Middle frontal gyrus (tissue), 1 donor: ENCODE data around the gene MACROD2.

Experiments used
- DNase-seq: peaks from one replicate; pipeline ENCODE4 v3.0.0-alpha.2; 2015; ENCODE audit warnings: low spot score; ENCODE audit errors: extremely low spot score

The MACROD2 gene

GRCh38 chr20:15682690-15683089 lies 1687.4 kb downstream of the MACROD2 start:
- DNase-seq = no peak

- DNase-seq = no peak
Measured at GRCh38 chr20:15692570-15692969, 1697.3 kb downstream of the MACROD2 start.

GRCh38 chr20:15699431-15700146 lies 1704.3 kb downstream of the MACROD2 start:
- no peak for DNase-seq

GRCh38 chr20:15700147-15700765 lies 1704.9 kb downstream of the MACROD2 start:
- DNase-seq = no peak

DNA sequence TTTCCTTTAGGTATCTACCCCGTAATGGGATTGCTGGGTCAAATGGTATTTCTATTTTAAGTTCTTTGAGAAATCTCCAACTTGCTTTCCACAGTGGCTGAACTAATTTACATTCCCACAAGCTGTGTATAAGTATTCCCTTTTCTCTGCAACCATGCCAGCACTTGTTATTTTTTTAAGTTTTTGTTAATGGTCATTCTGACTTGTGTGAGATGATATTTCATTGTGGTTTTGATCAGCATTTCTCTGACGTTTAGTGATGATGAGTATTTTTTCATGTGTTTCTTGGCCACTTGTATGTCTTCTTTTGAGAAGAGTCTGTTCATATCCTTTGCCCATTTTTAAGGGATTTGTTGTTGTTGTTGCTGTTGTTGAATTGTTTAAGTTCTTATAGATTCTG lies 1706.8 kb downstream of the MACROD2 start:
- DNase-seq = no peak

DNA sequence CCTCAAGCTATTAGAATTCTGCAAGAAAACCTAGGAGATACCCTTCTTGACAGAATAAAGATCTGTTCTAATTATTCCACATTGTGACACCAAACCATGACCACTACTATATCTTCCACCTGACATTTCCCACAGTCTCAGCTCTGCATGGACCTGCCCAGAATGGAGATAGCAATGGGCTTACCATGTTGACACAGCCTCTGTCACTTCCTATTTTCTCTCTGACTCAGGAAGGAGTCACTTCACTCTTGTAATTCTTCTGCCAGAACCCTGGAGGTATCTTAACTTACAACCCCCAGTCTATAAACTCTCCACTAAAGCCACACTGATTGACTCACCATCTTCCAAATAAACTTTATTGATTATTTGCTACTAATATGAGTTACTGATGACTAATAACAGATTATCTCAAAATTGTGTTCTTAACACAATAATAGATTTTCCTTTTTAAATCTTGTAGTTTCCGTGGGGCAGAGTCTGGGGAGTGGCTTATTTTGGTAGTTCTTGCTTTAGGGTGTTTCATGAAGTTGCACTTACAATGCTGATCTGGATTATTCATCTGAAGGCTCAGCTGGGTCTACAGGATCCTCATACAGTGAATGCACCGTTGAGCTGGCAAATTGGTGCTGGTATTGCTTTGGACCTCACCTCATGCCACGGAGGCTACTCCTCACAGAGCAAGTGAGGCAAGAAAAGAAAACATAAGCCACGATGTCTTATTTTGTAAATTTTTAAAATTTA lies 1708.0 kb downstream of the MACROD2 start:
- DNase-seq = no peak

DNA sequence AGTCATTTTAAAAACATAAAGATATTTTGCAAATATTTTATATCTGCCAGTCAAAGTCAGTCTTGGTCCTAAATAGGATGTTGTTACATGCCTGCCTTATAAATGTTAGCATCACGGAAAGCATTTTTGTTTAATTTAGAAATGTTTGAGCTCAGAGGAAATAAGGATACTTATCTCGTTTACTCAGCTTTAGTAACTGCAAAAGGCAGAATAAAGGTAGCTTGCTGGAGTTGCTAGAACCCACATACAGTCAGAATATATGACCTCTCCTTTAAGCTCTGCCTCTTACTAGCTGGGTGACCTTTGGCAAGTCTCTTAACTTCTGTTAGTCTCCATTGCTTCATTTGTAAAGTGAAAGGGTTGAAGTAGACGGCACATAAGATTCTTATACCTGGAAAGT lies 1710.7 kb downstream of the MACROD2 start:
- no peak for DNase-seq

DNA sequence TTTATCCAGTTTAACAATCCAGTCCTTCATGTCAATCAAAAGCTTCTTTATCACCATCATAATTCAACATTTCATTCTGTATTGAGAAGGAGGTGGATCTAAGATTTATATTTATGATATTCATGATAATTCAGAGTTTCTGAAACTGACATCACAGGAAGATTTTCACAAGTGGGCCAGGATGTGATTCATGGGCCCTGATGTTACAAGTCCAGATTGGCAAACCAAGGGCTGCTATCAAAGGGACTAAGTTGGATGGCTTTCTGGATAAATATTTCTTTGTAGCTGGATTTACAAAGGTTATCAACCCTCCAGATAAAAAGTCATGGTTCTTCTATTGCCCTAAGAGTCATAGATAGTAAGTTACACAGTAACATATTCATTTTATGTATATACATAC lies 1711.4 kb downstream of the MACROD2 start:
- DNase-seq = no peak

DNA sequence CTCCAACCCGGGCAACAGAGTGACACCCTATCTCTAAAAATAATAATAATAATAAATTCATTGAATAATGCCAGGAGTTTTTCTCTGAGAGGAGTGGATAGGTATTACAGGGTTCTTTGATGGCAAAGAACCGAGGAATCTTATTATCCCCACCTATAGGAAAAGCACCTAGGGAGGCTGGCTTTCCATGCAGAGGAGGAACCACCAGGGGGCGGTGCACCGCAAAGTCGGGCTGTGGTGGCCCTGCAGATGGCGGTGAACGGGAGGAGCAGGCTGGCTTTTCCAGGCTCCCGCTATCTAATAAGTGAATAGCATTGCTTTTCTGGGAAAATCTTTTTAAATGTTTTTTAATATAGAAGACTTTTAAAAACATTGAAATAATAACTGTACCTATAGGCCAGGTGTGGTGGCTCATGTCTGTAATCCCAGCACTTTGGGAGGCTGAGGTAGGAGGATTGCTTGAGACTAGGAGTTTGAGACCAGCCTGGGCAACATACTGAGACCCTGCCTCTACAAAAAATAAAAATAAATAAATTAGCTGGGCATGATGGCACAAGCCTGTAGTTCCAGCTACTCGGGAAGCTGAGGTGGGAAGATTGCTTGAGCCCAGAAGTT lies 1713.8 kb downstream of the MACROD2 start:
- DNase-seq = no peak

DNA sequence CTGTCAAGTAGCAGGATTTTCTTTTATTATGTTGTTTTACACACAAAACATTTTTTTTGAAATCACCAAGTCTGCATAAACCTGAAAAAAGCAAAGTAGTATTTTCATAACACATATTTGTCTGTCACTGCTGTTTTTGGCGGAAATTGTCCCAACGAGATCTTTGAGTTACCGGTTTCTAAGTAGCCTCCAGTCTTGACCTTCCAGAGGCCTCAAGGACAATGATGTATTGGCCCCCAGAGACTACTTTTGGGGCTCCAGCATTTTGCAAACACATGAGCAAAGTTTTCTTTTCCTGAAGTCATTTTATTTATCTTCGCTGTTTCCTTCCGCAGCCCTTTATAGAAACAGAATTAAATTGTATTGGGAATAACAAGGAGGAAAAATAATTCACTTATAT lies 1715.3 kb downstream of the MACROD2 start:
- no peak for DNase-seq

DNA sequence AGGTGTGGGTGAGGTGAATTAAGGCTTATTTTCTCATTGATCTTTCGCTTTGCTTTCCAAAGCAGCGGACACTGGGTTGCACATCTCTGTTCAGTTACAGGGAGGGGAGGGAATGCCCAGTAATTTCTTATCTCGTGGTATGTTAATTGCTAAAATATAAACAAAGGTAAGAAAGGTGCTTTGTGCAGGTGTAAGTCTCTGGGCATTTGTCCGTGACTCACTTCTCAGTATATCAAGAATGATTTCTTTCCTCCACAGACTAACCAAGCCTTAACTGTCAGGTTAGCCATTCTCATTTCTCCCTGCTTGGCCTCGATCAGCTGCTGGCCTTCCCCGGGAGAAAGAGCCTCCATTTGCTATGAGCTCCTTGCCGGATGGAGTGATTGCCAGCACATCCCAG lies 1715.9 kb downstream of the MACROD2 start:
- DNase-seq = no peak

DNA sequence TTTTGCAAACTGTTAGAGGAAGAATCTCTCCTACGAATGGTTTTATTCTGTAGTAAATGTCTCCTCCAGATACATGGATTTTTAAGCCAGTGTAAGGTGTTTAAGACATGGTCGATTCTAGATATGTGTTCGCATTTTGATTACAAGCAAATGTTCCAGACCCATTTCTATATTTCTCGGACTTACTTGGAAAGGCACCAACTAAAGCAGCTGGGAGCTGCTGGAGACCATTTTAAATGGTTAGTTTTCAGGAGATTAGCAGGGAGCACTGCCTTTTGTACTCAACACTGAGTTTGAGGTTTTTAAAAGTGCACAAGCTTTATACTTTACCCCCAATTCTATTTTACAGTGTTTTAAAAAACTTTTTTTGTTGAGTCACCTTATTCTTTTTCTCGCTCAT lies 1720.9 kb downstream of the MACROD2 start:
- DNase-seq = no peak

DNA sequence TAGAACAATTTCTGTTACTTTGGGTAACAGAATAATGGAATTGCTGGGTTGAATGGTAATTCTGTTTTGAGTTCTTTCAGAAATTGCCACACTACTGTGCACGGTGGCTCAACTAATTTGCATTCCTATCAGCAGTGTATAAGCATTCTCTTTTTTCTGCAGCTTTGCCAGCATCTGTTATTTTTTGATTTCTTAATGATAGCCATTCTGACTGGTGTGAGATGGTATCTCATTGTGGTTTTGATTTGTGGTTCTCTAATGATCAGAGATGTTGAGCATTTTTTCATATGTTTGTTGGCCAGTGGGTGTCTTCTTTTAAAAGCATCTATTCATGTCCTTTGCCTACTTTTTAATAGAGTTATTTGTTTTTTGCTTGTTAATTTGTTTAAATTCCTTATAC lies 1731.1 kb downstream of the MACROD2 start:
- DNase-seq = no peak

DNA sequence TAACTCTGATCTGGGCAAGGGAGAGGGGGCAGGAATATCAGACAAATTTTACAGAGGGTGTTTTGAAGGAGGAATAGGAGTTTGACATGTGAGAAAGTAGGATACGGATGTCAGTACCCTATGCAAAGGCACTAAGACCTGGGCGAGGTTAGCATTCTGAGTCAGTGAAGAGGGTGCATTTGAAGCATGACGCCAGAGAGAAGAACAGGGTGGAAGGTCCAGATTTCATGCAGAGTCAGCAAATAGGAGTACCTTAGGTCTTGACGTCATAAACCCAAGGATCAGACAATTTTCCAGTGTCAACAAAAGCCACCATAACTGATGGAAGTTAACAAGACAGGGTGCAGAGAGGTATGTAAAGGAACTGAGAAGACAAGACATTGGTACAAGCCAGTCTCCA lies 1738.7 kb downstream of the MACROD2 start:
- no peak for DNase-seq

GRCh38 chr20:15739035-15739434 lies 1743.7 kb downstream of the MACROD2 start:
- no peak for DNase-seq

- DNase-seq = no peak
Measured at GRCh38 chr20:15740046-15740775, 1744.9 kb downstream of the MACROD2 start.

DNA sequence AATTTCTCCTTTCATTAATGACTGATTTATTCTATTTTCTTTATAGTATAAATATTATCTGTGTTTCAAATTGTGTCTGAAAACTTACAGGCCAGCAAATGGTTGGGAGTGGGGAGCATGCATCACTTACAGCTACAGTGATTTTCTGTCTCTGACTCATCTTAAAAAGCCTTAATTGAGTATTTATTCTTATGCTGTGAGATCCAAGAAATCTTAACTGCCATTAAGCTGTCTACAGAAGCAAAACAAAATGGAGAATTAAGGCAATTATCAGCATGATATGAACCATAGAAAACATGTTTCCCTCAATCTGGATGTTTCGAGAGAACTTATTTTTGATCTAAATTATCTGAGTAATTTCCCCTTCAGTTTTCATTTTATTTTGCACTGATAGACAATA lies 1746.8 kb downstream of the MACROD2 start:
- DNase-seq = no peak

GRCh38 chr20:15742627-15743026 lies 1747.3 kb downstream of the MACROD2 start:
- no peak for DNase-seq

DNA sequence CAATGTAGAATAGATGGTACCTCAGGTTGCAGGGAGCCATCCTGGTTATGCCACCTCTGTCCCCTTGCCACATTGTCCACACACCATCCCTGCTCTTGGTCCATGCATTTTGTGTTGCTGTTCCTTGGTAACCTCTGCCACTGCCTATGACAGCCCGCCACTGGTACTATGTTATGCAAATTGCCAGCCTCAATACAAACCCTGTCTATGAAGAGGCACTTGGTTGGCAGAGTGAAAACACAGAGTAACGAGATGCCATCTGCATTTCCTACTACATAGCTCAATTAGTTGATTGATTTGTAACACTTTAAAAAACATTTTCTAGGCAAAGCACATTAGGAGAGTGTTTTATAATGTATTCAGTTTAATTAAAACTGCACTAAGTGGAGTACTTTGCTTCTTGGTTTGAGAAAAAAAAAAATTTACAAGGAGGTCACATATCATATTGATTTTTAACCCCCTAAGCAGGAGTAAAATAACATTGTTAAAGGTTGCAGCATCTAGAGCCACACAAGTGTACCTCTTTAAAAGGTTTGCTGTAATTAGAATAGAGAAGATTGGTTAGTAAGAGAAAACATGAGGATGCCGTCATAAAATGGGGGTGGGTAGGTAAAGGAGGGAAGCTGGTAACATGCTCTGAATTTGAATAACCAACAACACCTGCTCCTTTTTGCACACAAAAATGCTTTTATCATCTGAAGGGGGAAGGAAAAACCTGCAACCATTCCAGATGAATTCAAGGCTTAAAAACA lies 1760.9 kb downstream of the MACROD2 start:
- DNase-seq = no peak

- no peak for DNase-seq
Measured at GRCh38 chr20:15756754-15757115, 1761.4 kb downstream of the MACROD2 start.

DNA sequence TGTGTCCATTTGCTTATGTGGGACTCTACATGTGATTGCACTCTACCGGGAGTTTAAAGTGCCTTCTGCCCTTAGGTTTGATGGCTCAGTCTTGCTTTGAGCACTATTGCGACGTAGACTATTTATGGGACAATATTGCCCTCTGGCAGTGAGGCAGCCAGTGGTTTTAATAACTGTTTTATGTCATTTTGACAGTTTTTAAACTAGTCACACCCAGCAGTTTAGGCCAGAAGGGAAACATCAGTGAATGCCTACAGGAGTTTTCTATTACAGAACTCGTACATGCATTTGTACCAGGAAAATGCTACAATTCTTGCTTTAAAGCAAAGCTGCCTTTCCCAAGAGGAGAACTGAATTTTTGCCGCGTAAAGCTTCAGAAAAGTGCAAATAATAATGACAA lies 1764.3 kb downstream of the MACROD2 start:
- no peak for DNase-seq
